Stimulated activated CD8-positive, alpha-beta memory T cell treated with anti-CD3 and anti-CD28 coated beads, Interleukin-12 subunit alpha, Interleukin-12 subunit beta, amount 100 ng/mL, for 4 hours (primary cell): ENCODE measurements around the gene BLM.

Source experiments
- DNase-seq: peaks from one replicate; pipeline ENCODE4 v3.0.0-alpha.2; 2020; ENCODE audit warnings: low read depth

Gene BLM

GRCh38 chr15:90740545-90740944 is 23.4 kb downstream of the BLM start:
- peak; percentile 10 for DNase-seq

GRCh38 chr15:90742087-90742486 is 24.9 kb downstream of the BLM start:
- DNase-seq = no peak

GRCh38 chr15:90743407-90743806 is 26.3 kb downstream of the BLM start:
- no peak for DNase-seq

- DNase-seq = no peak
These were observed 27.7 kb downstream of the BLM start for GRCh38 chr15:90744759-90745402.

- DNase-seq = no peak
These were observed 32.6 kb downstream of the BLM start for GRCh38 chr15:90749754-90750153.

- DNase-seq = no peak
These were observed 33.0 kb downstream of the BLM start for GRCh38 chr15:90750186-90750585.

- DNase-seq = no peak
These were observed 34.2 kb downstream of the BLM start for GRCh38 chr15:90751300-90751825.

GRCh38 chr15:90756916-90757315 is 39.8 kb downstream of the BLM start:
- DNase-seq = no peak

GRCh38 chr15:90757461-90757860 is 40.3 kb downstream of the BLM start:
- no peak for DNase-seq

- no peak for DNase-seq
These were observed 43.6 kb downstream of the BLM start for GRCh38 chr15:90760661-90761232.

GRCh38 chr15:90761629-90762028 is 44.5 kb downstream of the BLM start:
- no peak for DNase-seq

GRCh38 chr15:90762109-90762508 is 45.0 kb downstream of the BLM start:
- DNase-seq = no peak

- DNase-seq = no peak
These were observed 46.4 kb downstream of the BLM start for GRCh38 chr15:90763366-90764099.

GRCh38 chr15:90765531-90765930 is 48.4 kb downstream of the BLM start:
- DNase-seq = no peak

- DNase-seq = no peak
These were observed 48.8 kb downstream of the BLM start for GRCh38 chr15:90765966-90766365.

GRCh38 chr15:90769375-90769774 is 52.2 kb downstream of the BLM start:
- DNase-seq = no peak

GRCh38 chr15:90773485-90773884 is 56.3 kb downstream of the BLM start:
- no peak for DNase-seq

- DNase-seq = no peak
These were observed 57.8 kb downstream of the BLM start for GRCh38 chr15:90774731-90775514.

- DNase-seq = no peak
These were observed 63.8 kb downstream of the BLM start for GRCh38 chr15:90780916-90781315.

- no peak for DNase-seq
These were observed 65.3 kb downstream of the BLM start for GRCh38 chr15:90782442-90782841.

GRCh38 chr15:90787881-90788280 is 70.7 kb downstream of the BLM start:
- no peak for DNase-seq

GRCh38 chr15:90789462-90789861 is 72.3 kb downstream of the BLM start:
- DNase-seq = no peak
